Measurements from ENCODE around the gene PCNT.

PCNT gene

GRCh38 chr21:46411236-46411635 lies 87.3 kb downstream of the PCNT start:
- H3K4me3 ChIP-seq (ENCODE audit: low read length), result no peak overlapping the region
- peaks cover 2% of the 10 kb centered on the region; the same call in 1 of the 2 replicates for H3F3A ChIP-seq (ENCODE audit: control insufficient read depth, insufficient read depth)
- TF ChIP-seq CTCF (IDR thresholded peaks at IDR 0.05; ENCODE audit: low read depth, low read length, poor library complexity, severe bottlenecking) (no peak), EZH2phosphoT487 (IDR thresholded peaks at IDR 0.05; ENCODE audit: borderline replicate concordance, low read length) (no peak)
- no peaks in the 10 kb centered on the region for H3K9me2 ChIP-seq (replicated peaks; ENCODE audit: control insufficient read depth, low read length)
- H3K27ac ChIP-seq (ENCODE audit: low read depth, low read length), result no peak overlapping the region
- H3K79me2 ChIP-seq (ENCODE audit: control insufficient read depth, low read length), result no peaks in the 10 kb centered on the region
- H3K4me1 ChIP-seq (ENCODE audit: control insufficient read depth, low read length), result no peaks in the 10 kb centered on the region
- H3K9me3 ChIP-seq (ENCODE audit: control insufficient read depth, insufficient read depth, low read length), result no peaks in the 10 kb centered on the region
- no peaks in the 10 kb centered on the region for H3K27me3 ChIP-seq (ENCODE audit: control insufficient read depth, low read length)
- 0 out of 2 replicates have a peak, but pooled peaks cover 4% of the 10 kb centered on the region for H4K20me1 ChIP-seq (ENCODE audit: control insufficient read depth, insufficient read depth, low read depth, low read length)
- no peak overlapping the region for H3K4me2 ChIP-seq (ENCODE audit: low read length)
- peaks cover 42% of the 10 kb centered on the region for H3K36me3 ChIP-seq (ENCODE audit: control insufficient read depth, low read length)

DNA sequence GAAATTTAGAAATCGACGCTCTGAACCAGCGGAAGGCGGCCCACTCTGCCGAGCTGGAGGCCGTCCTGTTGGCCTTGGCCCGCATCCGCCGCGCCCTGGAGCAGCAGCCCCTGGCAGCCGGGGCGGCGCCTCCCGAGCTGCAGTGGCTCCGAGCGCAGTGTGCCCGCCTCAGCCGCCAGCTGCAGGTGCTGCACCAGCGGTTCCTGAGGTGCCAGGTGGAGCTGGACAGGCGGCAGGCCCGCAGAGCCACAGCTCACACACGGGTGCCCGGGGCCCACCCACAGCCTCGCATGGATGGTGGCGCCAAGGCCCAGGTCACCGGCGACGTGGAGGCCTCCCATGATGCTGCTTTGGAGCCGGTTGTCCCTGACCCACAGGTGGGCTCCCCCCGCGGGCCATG lies 87.7 kb downstream of the PCNT start:
- Histone ChIP-seq H3K4me1 (ENCODE audit: control insufficient read depth, low read length) (no peaks in the 10 kb centered on the region), H3K9me2 (replicated peaks; ENCODE audit: control insufficient read depth, low read length) (no peaks in the 10 kb centered on the region), H3K27ac (ENCODE audit: low read depth, low read length) (no peak overlapping the region), H3K9me3 (ENCODE audit: control insufficient read depth, insufficient read depth, low read length) (no peaks in the 10 kb centered on the region), H3K79me2 (ENCODE audit: control insufficient read depth, low read length) (no peaks in the 10 kb centered on the region), H3K4me2 (ENCODE audit: low read length) (no peak overlapping the region), H3K36me3 (ENCODE audit: control insufficient read depth, low read length) (peaks cover 44% of the 10 kb centered on the region), H4K20me1 (ENCODE audit: control insufficient read depth, insufficient read depth, low read depth, low read length) (0 out of 2 replicates have a peak, but pooled peaks cover 4% of the 10 kb centered on the region), H3K4me3 (ENCODE audit: low read length) (no peak overlapping the region), H3F3A (ENCODE audit: control insufficient read depth, insufficient read depth) (no peaks in the 10 kb centered on the region), H3K27me3 (ENCODE audit: control insufficient read depth, low read length) (no peaks in the 10 kb centered on the region)
- TF ChIP-seq EZH2phosphoT487 (IDR thresholded peaks at IDR 0.05; ENCODE audit: borderline replicate concordance, low read length) (no peak), CTCF (IDR thresholded peaks at IDR 0.05; ENCODE audit: low read depth, low read length, poor library complexity, severe bottlenecking) (no peak)

DNA sequence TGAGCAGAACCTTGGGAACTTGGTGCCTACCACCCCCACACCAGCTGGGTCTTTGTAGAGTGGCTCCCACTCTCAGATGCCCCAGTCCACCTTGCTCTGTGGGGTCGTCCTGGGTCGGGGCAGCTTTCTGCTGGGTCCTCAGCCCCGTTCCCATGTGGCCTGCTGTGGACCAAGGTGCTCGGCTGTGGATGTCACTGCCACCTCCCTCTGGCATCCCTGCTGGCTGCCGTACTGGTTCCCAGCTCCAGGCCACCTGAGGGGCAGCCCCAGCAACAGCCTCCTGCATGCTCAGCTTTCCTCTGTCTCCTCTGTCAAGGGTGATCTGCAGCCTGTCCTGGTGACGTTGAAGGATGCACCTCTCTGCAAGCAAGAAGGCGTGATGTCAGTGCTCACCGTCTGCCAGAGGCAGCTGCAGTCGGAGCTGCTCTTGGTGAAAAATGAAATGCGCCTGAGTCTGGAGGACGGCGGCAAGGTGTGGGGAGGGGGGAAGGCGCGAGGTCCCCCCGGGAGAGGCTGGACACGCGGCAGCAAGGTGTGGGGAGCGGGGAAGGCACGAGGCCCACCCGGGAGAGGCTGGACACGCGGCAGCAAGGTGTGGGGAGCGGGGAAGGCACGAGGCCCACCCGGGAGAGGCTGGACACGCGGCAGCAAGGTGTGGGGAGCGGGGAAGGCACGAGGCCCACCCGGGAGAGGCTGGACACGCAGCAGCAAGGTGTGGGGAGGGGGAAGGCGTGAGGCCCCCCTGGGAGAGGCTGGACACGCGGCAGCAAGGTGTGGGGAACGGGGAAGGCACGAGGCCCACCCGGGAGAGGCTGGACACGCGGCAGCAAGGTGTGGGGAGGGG lies 88.8 kb downstream of the PCNT start:
- no peaks in the 10 kb centered on the region for H3K27me3 ChIP-seq (ENCODE audit: control insufficient read depth, low read length)
- H3K9me3 ChIP-seq (ENCODE audit: control insufficient read depth, insufficient read depth, low read length), result no peaks in the 10 kb centered on the region
- no peaks in the 10 kb centered on the region for H3K4me1 ChIP-seq (ENCODE audit: control insufficient read depth, low read length)
- TF ChIP-seq EZH2phosphoT487 (IDR thresholded peaks at IDR 0.05; ENCODE audit: borderline replicate concordance, low read length), result no peak
- no peaks in the 10 kb centered on the region for H3K9me2 ChIP-seq (replicated peaks; ENCODE audit: control insufficient read depth, low read length)
- H3F3A ChIP-seq (ENCODE audit: control insufficient read depth, insufficient read depth), result no peaks in the 10 kb centered on the region
- no peak overlapping the region for H3K27ac ChIP-seq (ENCODE audit: low read depth, low read length)
- no peak overlapping the region for H3K4me2 ChIP-seq (ENCODE audit: low read length)
- 0 out of 2 replicates have a peak, but pooled peaks cover 4% of the 10 kb centered on the region for H4K20me1 ChIP-seq (ENCODE audit: control insufficient read depth, insufficient read depth, low read depth, low read length)
- H3K4me3 ChIP-seq (ENCODE audit: low read length), result no peak overlapping the region
- H3K79me2 ChIP-seq (ENCODE audit: control insufficient read depth, low read length), result no peaks in the 10 kb centered on the region
- peaks cover 43% of the 10 kb centered on the region for H3K36me3 ChIP-seq (ENCODE audit: control insufficient read depth, low read length)

GRCh38 chr21:46413365-46413696 lies 89.4 kb downstream of the PCNT start:
- Histone ChIP-seq H3K79me2 (ENCODE audit: control insufficient read depth, low read length) (no peaks in the 10 kb centered on the region), H3K36me3 (ENCODE audit: control insufficient read depth, low read length) (peaks cover 44% of the 10 kb centered on the region), H3K4me1 (ENCODE audit: control insufficient read depth, low read length) (no peaks in the 10 kb centered on the region), H3K27ac (ENCODE audit: low read depth, low read length) (no peak overlapping the region), H3K27me3 (ENCODE audit: control insufficient read depth, low read length) (no peaks in the 10 kb centered on the region), H3K9me3 (ENCODE audit: control insufficient read depth, insufficient read depth, low read length) (no peaks in the 10 kb centered on the region), H3K9me2 (replicated peaks; ENCODE audit: control insufficient read depth, low read length) (no peaks in the 10 kb centered on the region), H3K4me2 (ENCODE audit: low read length) (no peak overlapping the region), H4K20me1 (ENCODE audit: control insufficient read depth, insufficient read depth, low read depth, low read length) (0 out of 2 replicates have a peak, but pooled peaks cover 4% of the 10 kb centered on the region), H3K4me3 (ENCODE audit: low read length) (no peak overlapping the region), H3F3A (ENCODE audit: control insufficient read depth, insufficient read depth) (no peaks in the 10 kb centered on the region; the same call in 1 of the 2 replicates)
- TF ChIP-seq EZH2phosphoT487 (IDR thresholded peaks at IDR 0.05; ENCODE audit: borderline replicate concordance, low read length) (no peak), CTCF (IDR thresholded peaks at IDR 0.05; ENCODE audit: low read depth, low read length, poor library complexity, severe bottlenecking) (no peak)

Data from DOHH2 (cell line).